DMS153 (cell line): Measurements from ENCODE around the gene GTSE1.

Experiments used
- DNase-seq: peaks from one replicate; lab custom pipeline; 2025; lab: John Stamatoyannopoulos, UW

Gene GTSE1

DNA sequence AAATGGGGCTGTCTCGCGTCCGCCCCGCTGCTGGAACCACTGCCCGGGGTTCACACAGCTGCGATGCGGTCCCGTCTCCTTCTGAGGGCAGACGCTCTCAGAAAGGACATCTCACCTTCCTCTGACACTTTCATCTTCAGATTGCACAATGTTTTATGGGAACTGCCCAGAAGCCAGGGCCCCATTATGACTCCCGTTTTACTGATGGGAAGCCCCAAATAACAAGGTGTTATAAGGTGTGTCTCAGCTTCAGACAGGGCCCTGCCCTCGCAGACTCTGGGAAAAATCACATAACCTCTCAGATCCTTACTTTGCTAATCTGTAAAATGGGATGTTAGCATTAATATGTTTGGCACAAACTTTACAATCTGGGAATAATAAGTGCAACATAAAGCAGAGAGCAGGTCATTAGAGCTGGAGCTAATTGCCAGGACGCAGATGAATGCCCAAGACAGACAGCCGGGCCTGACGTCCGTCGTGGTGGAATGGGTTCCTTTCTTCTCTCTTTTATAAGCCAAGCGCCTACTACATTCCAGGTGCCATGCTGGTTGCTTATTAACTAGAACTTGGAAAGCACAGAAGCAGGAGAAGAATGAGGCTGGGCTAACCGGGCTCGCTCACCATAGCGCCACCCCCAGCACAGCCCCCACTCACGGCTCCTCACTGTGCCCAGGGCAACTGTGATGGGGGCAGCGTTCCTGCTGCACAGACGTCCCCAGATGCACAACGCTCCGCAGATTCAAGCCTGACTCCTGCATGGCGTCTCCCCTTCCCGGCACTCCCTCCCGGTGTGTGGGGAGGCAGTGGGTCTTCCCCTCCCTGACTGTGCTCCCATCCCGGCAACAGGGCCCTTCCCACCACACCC is 82.6 kb downstream of the GTSE1 start:
- no peak for DNase-seq

DNA sequence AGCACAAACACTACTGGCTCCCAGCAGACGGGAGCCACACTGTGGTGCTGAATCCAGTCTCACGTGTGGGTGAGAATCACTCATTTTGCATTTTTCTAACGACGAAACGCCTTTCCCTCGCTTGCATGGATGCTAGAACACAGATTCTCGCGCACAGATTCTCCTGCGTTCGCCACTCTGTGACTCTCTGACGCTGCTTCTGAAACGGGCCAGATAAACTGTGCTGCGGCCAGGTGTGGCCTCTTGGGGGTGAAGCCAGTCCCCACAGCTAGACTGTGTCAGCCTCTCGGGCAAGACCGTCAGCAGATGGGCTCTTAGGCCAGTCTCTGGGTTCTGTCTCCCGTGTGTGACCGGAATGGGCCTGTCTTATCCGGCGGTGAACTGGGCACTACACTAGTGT is 83.4 kb downstream of the GTSE1 start:
- DNase-seq = no peak
